GM21367 (cell line): Measurements from ENCODE around the gene SRPRB.
"Not testable (repeated sequence)": the region's sequence is repeated elsewhere in the genome, so short reads cannot be mapped to it uniquely, and the experiment has no call there.

Experiments used
- ATAC-seq: cut with Tn5 transposase; IDR thresholded peaks from one replicate; pipeline ENCODE4 v1.9.1; 2021; ENCODE audit not compliant: unreplicated experiment

SRPRB gene

GRCh38 chr3:133777807-133778568, 27.6 kb upstream of the SRPRB start:
- no peak for ATAC-seq

- ATAC-seq: no peak
Observed at GRCh38 chr3:133779626-133780203, 25.9 kb upstream of the SRPRB start.

- not testable (repeated sequence) for ATAC-seq
Observed at GRCh38 chr3:133780756-133781155, 24.9 kb upstream of the SRPRB start.

GRCh38 chr3:133781570-133781969, 24.0 kb upstream of the SRPRB start:
- ATAC-seq: no peak

- ATAC-seq: no peak
Observed at GRCh38 chr3:133782454-133782853, 23.2 kb upstream of the SRPRB start.

- ATAC-seq: no peak
Observed at GRCh38 chr3:133783762-133784161, 21.9 kb upstream of the SRPRB start.

GRCh38 chr3:133788024-133788423, 17.6 kb upstream of the SRPRB start:
- ATAC-seq: no peak

GRCh38 chr3:133792171-133792763, 13.3 kb upstream of the SRPRB start:
- no peak for ATAC-seq

GRCh38 chr3:133797396-133798105, 8.1 kb upstream of the SRPRB start:
- no peak for ATAC-seq

- ATAC-seq: no peak
Observed at GRCh38 chr3:133799794-133800585, 5.6 kb upstream of the SRPRB start.

- ATAC-seq: no peak
Observed at GRCh38 chr3:133803469-133803868, 2.1 kb upstream of the SRPRB start.

GRCh38 chr3:133804896-133805295, 719 bp upstream of the SRPRB start:
- ATAC-seq: no peak

- ATAC-seq: no peak
Observed at GRCh38 chr3:133805384-133805701, 272 bp upstream of the SRPRB start.

- no peak for ATAC-seq
Observed at GRCh38 chr3:133812872-133813271, 7.3 kb downstream of the SRPRB start.

GRCh38 chr3:133815386-133815785, 9.8 kb downstream of the SRPRB start:
- no peak for ATAC-seq

GRCh38 chr3:133820129-133820528, 14.5 kb downstream of the SRPRB start:
- ATAC-seq: no peak

GRCh38 chr3:133820889-133821675, 15.5 kb downstream of the SRPRB start:
- ATAC-seq: no peak

GRCh38 chr3:133821767-133822638, 16.4 kb downstream of the SRPRB start:
- no peak for ATAC-seq

GRCh38 chr3:133824961-133825485, 19.4 kb downstream of the SRPRB start:
- no peak for ATAC-seq
